ENCODE results near the gene GJA3.

- no peak for TF ChIP-seq TCF12 (IDR thresholded peaks at IDR 0.05; ENCODE audit: low read depth, low read length)
- no peak for TF ChIP-seq POLR2AphosphoS5 (IDR thresholded peaks at IDR 0.05; ENCODE audit: low read depth, low read length)
- TF ChIP-seq RAD21 (IDR thresholded peaks at IDR 0.05 in 1 of 2, conservative IDR thresholded peaks at IDR 0.05 in 1 of 2; ENCODE audit: low read depth in 2 of 2, low read length in 2 of 2) = no peak
- no peak for TF ChIP-seq TAF1 (IDR thresholded peaks at IDR 0.05; ENCODE audit: low read depth, low read length)
- no peak for TF ChIP-seq SIN3A (conservative IDR thresholded peaks at IDR 0.05 in 1 of 2, IDR thresholded peaks at IDR 0.05 in 1 of 2; ENCODE audit: low read depth in 1 of 2, low read length in 2 of 2)
These were observed 59.2 kb downstream of the GJA3 start for GRCh38 chr13:20101467-20102316.
